Peyer's patch (tissue), 4 donors: ENCODE data around the gene CLEC16A.

Experiments used
- POLR2A ChIP-seq, 2 donors: fragments of 450-650 bp; IDR thresholded peaks; one replicate each; pipeline ENCODE4 v1.5.1; 2017; ENCODE audit warnings: antibody characterized with exemption in 2 of 2, mild to moderate bottlenecking in 2 of 2, moderate library complexity in 2 of 2
- TF ChIP-seq, protein P1 (sequence below), 6 experiments: fragments of 450-650 bp in 4 of 6; fragments of 200-600 bp in 2 of 6; sonication (generic) in 1 of 6; IDR thresholded peaks; one replicate each; pipeline ENCODE4 v1.5.1; 2017 to 2019; ENCODE audit warnings: antibody characterized with exemption in 6 of 6, mild to moderate bottlenecking in 3 of 6, moderate library complexity in 1 of 6

- TF ChIP-seq POLR2A (IDR thresholded peaks at IDR 0.05) = no peak
- TF ChIP-seq, protein P1, sequence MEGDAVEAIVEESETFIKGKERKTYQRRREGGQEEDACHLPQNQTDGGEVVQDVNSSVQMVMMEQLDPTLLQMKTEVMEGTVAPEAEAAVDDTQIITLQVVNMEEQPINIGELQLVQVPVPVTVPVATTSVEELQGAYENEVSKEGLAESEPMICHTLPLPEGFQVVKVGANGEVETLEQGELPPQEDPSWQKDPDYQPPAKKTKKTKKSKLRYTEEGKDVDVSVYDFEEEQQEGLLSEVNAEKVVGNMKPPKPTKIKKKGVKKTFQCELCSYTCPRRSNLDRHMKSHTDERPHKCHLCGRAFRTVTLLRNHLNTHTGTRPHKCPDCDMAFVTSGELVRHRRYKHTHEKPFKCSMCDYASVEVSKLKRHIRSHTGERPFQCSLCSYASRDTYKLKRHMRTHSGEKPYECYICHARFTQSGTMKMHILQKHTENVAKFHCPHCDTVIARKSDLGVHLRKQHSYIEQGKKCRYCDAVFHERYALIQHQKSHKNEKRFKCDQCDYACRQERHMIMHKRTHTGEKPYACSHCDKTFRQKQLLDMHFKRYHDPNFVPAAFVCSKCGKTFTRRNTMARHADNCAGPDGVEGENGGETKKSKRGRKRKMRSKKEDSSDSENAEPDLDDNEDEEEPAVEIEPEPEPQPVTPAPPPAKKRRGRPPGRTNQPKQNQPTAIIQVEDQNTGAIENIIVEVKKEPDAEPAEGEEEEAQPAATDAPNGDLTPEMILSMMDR (IDR thresholded peaks at IDR 0.05) = no peak
These were observed 152.9 kb downstream of the CLEC16A start for GRCh38 chr16:11097094-11097786.
